GM19035 (cell line): ENCODE data around the gene WDR74.
"Not testable (repeated sequence)": the region's sequence is repeated elsewhere in the genome, so short reads cannot be mapped to it uniquely, and the experiment has no call there.

Source experiments
- ATAC-seq: cut with Tn5 transposase; IDR thresholded peaks from one replicate; pipeline ENCODE4 v1.9.1; 2021; ENCODE audit not compliant: unreplicated experiment

The WDR74 gene

DNA sequence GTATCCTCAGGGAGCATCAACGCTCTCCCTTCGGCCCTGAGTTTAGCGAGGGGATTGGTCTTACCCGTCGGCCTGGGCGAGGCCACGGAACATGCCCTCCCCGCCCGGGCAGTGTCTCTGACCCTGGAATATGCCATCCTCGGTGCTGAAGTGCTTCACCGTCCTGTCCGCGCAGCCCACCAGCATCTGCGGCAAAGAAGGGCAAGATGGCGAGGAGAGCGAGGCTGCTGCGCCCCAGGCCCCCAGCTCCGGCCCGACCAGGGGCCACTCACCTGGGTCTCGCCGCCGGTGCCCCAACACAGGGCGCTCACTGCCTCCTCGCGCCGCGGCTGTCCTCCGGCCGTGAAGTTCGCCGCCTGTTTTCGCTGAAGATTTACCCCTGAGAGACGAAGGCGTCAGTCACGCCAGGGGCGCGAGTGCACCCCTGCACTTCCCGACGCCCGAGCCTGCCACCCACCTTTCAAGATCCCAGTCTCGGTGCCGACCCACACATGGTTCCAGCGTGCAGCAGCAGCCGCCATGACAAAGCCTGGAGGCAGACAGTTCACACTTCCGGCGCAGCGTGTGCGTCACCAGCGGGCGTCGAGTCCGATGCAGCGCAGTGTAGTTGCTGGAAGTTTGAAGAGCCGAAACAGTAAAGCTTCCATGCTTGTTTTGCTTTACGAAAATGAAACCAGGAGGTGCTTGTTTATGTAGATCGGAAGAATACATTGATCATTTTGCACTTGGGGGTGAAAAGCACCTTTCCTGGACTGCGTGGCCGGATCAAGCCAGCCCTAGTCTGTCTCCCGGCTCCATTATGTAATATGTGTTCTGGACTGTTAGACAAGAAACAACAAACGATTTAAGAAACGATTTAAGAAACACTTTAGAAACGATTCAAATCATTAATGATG lies at the start of gene WDR74:
Gene WDR74 (minus strand): TSS at position 541 of the 896 bp plus-strand sequence. CDS start 20 bp downstream, at position 521.
- peak; percentile 41 for ATAC-seq

DNA sequence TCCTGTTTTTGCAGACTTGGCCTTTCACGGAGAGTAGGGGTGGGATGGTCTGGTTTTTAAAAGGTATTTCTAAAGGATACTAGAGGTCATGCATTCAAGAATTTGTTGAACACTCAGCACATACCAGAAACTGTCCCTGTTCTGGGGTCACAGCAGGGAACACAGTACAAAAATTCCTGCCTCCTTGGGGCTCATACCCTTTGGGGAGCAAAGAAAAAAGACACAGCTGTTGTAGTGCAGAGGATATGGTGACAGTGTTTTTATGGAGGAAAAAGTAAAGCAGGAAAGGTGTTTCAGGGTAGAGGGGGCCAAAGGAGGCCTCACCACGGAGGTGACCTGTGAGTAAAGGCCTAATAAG lies 49.7 kb upstream of the WDR74 start:
- ATAC-seq: no peak

DNA sequence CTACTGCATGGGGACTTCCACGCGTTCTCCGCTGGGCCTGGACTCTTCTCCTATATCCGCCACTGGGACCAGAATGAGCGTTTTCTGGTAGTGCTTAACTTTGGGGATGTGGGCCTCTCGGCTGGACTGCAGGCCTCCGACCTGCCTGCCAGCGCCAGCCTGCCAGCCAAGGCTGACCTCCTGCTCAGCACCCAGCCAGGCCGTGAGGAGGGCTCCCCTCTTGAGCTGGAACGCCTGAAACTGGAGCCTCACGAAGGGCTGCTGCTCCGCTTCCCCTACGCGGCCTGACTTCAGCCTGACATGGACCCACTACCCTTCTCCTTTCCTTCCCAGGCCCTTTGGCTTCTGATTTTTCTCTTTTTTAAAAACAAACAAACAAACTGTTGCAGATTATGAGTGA lies 49.0 kb upstream of the WDR74 start:
- no peak for ATAC-seq

DNA sequence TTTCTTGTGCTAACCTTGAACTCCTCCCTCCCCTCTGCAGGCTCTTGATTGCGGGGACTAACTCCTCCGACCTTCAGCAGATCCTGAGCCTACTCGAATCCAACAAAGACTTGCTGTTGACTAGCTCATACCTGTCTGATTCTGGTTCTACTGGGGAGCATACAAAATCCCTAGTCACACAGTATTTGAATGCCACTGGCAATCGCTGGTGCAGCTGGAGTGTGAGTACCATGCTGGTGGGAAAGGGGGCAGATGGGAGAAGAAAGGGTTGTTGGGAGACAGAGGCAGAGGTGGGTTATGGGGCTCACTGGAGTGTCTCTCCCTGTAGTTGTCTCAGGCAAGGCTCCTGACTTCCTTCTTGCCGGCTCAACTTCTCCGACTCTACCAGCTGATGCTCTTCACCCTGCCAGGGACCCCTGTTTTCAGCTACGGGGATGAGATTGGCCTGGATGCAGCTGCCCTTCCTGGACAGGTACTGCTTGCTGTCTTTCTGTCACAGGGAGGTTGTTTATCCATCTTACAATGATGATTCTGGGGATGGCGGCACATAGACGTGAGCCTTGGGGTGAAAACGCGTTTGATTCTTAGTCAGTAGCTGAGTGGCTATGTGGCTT lies 45.9 kb upstream of the WDR74 start:
- no peak for ATAC-seq

DNA sequence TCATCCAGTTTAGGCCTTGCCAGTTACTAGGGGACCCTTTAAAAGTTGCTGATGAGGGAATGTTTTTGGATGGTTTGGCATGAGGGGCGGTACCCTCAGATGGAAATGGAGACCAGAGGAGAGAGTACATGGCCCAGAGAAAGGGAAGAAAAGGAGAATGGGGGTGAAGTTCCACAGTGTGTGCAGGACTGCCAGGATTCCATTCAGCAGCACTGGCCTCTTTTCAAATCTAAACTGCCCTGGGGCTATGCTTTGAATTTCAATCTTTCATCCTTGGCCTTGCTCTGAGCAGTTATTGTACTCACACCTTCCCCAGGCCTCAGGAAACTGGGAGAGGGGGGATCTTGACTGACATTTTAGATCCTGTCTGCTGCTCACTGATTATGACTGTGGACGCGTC lies 44.3 kb upstream of the WDR74 start:
- ATAC-seq: no peak

DNA sequence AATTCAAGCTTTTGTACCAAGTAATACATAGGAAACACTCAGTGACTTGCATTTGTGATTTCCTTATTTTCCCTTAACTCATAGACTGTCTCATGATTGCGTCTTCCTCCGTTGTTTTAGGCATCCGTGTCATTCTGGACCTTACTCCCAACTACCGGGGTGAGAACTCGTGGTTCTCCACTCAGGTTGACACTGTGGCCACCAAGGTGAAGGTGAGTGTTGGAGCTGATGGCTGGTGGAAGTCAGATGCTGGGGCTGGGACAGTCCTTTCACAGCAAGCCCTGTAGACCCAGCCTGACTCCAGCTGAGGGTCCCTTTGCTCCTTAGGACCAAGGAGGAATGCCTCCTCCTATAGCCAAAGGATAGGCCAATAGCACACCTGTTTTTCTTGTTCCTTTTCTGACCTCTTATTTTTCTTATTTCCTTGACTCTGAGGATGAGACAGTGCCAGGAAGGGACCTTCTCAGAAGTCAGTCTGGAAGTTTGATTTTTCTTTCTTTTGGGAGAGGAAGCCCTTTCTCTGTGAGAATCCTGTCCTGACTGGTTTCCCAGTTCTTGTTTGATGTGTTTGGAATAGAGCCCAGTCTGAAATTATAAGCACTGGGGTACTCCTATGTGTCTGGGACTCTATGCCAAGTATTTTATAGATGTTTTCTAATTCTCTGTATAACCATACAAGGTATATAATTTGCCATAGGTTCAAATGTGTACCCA lies 43.6 kb upstream of the WDR74 start:
- no peak for ATAC-seq

DNA sequence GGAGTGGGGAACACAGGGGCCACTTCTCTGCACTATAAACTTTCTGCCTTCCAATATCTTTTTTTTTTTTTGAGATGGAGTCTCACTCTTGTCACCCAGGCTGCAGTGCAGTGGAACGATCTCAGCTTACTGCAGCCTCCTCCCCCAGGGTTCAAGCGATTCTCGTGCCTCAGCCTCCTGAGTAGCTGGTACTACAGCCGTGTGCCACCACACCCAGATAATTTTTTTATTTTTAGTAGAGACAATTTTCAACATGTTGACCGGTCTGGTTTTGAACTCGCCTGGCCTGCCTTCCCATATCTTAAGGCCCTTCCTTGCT lies 43.0 kb upstream of the WDR74 start:
- no peak for ATAC-seq

DNA sequence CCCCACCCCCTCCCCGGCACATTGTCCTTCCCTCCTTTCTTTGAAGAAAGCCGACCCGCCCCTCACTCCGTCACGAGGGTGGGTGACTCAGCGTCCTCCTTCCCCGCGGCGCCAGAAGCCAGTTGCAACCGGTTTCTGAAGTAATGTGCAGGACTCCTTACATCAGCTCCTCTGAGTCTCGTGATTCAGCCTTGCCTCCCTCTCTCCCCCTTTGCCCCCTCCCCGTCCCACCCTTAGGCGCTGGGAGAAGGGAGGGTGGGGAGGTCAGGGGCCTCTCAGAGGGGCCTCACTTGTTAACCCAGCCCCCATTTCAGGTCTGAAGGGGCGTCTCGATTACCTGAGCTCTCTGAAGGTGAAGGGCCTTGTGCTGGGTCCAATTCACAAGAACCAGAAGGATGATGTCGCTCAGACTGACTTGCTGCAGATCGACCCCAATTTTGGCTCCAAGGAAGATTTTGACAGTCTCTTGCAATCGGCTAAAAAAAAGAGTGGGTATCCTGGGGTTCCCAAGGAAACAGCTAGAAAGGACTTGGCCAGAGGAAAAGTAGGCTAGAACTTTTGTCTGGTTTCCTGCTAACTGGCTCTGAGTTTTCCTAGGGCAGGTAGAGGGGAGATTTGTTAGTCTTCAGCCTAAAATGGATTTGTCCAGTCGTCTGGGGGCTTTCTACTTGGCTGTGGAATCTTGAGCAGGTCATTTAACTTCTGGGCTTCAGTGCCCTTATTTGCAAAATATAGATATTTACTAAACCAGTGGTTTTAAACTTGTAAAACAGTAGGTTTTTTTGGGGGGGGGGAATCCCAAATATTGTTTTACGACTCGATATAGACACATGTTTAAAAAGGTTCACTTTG lies 42.4 kb upstream of the WDR74 start:
- peak; percentile 40 for ATAC-seq

DNA sequence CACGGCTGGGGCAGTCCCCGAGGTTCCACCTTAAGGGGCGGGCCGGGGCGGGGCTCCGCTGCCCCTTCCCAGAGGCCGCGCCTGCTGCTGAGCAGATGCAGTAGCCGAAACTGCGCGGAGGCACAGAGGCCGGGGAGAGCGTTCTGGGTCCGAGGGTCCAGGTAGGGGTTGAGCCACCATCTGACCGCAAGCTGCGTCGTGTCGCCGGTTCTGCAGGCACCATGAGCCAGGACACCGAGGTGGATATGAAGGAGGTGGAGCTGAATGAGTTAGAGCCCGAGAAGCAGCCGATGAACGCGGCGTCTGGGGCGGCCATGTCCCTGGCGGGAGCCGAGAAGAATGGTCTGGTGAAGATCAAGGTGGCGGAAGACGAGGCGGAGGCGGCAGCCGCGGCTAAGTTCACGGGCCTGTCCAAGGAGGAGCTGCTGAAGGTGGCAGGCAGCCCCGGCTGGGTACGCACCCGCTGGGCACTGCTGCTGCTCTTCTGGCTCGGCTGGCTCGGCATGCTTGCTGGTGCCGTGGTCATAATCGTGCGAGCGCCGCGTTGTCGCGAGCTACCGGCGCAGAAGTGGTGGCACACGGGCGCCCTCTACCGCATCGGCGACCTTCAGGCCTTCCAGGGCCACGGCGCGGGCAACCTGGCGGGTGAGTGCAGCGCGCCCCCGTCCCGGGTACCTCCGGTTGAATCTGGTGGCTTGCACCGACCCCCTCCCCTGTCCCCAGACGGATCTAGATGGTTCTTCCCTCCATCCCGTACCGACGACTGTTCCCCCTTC lies 41.6 kb upstream of the WDR74 start, which contains the start of gene SLC3A2:
Gene SLC3A2 (plus strand): TSS at position 94 of the 776 bp plus-strand sequence. CDS start 128 bp downstream, at position 222.
- ATAC-seq: peak; percentile 78

DNA sequence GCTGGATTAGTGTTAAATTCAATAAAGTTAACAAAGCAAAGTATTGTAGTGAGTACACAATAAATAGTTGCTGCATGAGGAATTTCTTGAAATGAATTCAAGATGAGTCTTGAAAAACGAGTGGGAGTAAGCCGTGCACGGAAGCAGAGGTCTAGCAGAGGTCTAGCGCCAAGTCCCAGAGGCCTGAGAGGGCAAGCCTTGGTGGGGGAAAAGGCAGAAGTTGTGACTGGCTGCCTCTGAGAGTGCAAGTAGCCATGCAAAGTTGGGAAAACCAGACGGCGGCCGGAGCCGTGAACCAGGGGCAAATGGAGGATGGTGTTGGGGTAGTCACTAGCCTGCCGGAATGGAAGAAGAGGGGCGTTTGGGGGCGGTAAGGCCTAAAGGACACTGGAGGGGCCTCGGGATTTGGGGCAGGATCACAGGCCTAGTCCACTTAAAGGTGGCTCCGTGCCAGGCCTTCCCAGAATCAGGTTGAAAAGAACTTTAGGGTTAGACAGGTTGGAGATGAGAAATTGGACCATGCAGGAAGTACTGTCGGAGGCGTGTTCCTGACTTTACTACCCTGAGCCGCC lies 40.9 kb upstream of the WDR74 start:
- ATAC-seq: peak; percentile 7

DNA sequence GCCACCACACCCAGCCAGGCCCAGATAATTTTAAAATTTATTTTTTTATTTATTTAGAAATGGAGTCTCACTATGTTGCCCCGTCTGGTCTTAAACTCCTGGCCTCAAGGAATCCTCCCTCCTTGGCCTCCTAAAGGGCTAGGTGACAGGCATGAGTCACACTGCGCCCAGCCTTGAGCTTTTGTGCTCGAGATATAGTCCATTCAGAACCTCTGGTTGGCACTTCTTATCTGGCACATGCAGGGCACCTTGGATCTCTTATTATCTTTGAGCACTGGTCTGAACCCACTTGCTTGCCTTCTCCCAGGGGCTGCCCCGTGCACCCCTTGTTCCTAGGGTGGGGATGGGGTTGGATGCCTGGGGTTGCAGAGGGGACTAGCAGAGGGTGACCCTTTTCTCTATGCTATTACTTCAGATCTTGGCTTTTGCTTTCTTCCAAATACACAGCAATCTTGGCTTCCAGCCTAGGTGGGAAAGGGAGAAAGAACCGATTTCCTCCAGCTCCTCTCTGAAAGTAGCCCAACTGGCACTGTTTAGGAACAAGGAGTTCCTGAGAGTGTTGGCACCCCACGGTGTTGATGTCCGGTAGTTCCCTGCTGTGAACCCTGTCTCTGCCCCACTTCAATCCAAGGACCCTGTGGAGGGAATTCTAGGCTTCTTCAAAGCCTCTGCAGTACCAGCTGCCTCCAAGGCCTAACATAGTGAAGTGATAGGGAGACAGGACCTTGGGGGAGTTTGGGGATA lies 40.0 kb upstream of the WDR74 start:
- ATAC-seq: no peak

DNA sequence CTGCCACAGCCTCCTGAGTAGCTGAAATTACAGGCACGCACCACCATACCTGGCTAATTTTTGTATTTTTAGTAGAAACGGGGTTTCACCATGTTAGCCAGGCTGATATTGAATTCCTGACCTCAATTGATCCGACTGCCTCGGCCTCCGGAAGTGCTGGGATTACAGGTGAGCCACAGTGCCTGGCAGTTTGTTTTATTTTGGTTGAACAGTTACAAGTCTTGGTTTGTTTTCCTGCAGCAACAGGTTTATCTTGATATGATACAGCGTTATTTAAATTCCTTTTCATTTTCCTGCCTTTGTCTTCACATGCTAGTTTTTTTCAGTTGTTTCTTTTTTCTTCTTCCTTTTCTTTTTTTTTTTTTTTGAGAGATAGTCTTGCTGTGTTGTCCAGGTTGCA lies 37.3 kb upstream of the WDR74 start:
- no peak for ATAC-seq

DNA sequence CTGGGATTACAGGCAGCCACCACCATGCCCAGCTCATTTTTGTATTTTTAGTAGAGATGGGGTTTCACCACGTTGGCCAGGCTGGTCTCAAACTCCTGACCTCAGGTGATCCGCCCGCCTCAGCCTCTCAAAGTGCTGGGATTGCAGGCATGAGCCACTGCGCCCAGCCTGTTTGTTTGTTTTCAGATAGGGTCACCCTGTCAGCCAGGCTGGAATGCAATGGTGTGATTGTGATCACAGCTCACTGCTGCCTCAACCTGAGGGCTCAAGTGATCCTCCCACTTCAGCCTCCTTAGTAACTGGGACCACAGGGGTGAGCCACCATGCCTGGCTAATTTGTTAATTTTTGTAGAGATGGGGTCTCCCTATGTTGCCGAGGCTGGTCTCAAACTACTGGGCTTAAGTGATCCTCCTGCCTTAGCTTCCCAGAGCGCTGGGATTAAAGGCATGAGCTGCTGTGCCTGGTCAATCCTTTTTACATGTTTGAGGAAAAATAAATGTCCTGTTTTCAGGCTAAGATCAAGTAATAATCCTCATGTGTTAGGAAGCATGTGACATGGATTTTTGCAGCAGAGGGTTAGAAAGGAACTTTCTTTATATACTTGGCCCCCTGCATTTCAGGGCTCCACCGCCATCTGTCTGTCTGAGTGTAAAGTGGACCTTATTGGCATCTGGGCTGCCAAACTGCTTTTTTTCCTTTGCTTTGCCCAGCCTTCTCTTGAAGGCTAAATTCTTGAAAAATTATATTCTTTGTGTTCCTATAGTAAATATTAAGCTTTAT lies 36.5 kb upstream of the WDR74 start:
- no peak for ATAC-seq

DNA sequence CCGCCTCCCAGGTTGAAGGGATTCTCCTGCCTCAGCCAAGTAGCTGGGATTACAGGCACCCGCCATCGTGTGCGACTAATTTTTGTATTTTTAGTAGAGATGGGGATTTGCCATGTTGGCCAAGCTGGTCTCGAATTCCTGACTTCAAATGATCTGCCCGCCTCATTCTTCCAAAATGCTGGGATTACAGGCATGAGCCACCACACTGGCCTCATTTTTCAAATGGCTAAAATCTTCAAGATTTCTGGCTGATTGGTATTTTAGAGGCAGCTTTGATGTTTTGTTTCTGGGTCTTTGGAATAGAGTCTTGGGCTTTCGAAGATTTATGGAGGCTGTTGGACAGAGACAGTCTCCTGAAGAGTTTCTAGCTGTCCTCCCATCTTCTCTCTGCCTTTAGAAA lies 35.5 kb upstream of the WDR74 start:
- no peak for ATAC-seq

DNA sequence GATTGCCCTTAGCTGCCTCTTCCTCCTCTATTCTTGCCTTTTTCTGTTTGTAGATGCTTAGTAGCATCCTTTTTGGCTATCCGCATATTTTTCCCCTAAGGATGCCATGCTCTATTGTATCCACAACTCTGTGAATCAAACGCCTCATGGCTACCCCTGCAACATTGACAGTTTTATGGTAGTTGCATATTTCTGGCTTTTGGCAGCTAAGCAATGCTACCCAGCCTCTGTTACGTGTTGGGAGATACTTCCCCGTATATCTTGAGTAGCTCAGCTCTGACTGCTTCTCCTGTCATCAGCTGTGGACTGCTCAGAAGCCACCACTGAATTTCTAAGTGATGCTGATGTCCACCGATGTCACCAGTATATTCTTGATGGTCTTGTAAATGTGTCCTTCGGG lies 26.2 kb upstream of the WDR74 start:
- ATAC-seq: no peak

DNA sequence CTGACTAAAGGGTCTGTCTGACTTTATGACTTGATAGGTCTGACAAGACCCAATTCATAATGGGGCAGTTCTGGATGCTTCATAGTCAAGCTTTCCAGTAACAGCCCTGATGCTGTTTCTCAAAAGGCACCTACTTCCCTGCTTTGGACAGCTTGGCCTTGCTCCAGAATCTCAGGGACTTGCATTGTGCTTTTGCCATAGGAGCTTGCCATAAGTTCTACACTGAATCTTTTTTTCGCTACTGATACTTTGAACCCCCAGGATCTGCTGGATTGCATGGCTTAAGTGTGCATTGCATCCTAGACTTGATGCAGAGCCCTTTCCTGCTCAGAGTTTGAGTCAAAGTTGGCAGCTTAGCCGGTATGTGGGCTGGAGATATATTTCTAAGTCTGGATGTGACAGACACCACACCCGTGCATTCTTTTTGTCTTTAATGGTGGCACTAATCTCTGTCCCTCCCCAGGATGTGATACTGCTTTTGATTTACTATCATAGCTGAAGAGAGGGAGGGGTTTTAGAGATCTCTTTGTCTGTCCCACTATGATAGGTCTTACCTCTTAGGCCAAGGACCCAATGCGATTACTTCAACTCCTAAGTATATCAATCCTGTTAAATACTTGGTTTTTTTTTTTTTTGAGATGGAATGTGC lies 24.4 kb upstream of the WDR74 start:
- no peak for ATAC-seq

DNA sequence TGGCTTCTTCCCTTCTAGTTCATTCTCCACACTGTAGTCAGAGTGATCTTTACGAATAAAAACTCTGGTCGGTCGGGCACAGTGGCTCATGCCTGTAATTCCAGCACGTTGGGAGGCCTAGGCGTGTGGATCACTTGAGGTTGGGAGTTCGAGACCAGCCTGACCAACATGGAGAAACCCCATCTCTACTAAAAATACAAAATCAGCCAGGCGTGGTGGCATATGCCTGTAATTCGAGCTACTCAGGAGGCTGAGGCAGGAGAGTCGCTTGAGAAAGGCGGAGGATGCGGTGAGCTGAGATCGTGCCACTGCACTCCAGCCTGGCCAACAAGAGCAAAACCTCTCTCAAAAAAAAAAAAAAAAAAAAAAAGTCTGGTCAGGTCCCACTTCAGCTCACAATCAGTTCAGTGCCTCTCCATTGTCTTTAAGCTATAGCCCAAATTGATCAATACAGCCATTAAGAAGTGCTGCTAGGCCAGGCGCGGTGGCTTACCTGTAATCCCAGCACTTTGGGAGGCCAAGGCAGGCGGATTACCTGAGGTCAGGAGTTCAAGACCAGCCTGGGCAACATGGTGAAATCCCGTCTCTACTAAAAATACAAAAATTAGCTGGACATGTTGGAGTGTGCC lies 22.3 kb upstream of the WDR74 start:
- ATAC-seq: not testable (repeated sequence)
